ENCODE data around the gene PLCH2. TPM values are rescaled to one million over a fixed set of nuclear protein-coding genes. Genes with fewer than 3 reads are reported as not detected.

PLCH2 gene
- total and polyA plus RNA-seq, 10 of the 15 experiments (the other 5 are each of a cell fraction or from before 2014, with no cell fraction given), result 0.03 to 0.73 (median 0.24) TPM; not detected in 3

- DNase-seq (ENCODE audit: low read depth, low spot score) (no peak), FAIRE-seq (no peak), ATAC-seq (no peak)
- no peak overlapping the region for H2AFZ ChIP-seq (ENCODE audit: control insufficient read depth, low read depth, low read length)
- H3K9me3 ChIP-seq (replicated peaks; ENCODE audit: control insufficient read depth, insufficient read depth, low read length), result no peaks in the 10 kb centered on the region
- POLR2A ChIA-PET, result interaction anchor here (0.6 kb wide), 1 partner anchor 110 kb away, joined by 4 read pairs; no protein-coding TSS in a partner anchor
- RAD21 ChIA-PET (ENCODE audit: unreplicated experiment), result no interaction called here
- no peaks in the 10 kb centered on the region for H3K79me2 ChIP-seq (ENCODE audit: control insufficient read depth, insufficient read depth, low read length)
- H4K20me1 ChIP-seq (ENCODE audit: control insufficient read depth, insufficient read depth), result no peaks in the 10 kb centered on the region
- TF ChIP-seq CBX5 (IDR thresholded peaks at IDR 0.05; ENCODE audit: low read depth) (no peak), CHD4 (IDR thresholded peaks at IDR 0.05) (no peak), EP300 (IDR thresholded peaks at IDR 0.05; ENCODE audit: borderline replicate concordance in 1 of 2, control insufficient read depth in 1 of 2, low read depth in 2 of 2, low read length in 2 of 2) (no peak), EED (IDR thresholded peaks at IDR 0.05; ENCODE audit: low read depth) (no peak), TCF7 (IDR thresholded peaks at IDR 0.05; ENCODE audit: borderline replicate concordance) (no peak), SIN3A (IDR thresholded peaks at IDR 0.05; ENCODE audit: low read depth, low read length) (no peak), IRF3 (IDR thresholded peaks at IDR 0.05) (no peak), CREB1 (IDR thresholded peaks at IDR 0.05; ENCODE audit: low read depth) (no peak), REST (IDR thresholded peaks at IDR 0.05; ENCODE audit: low read depth, low read length) (no peak)
- no peak overlapping the region for H3K4me2 ChIP-seq (ENCODE audit: control insufficient read depth, insufficient read depth)
- no TSS peak for BruUV-seq (replicated peaks)
- H3K36me3 ChIP-seq (ENCODE audit: control insufficient read depth in 2 of 2, insufficient read depth in 2 of 2, low read length in 1 of 2), result no peaks in the 10 kb centered on the region
- WGBS (ENCODE audit: insufficient coverage, insufficient replicate concordance, low lambda C conversion rate, missing lambda C conversion rate), result 77% methylated on average over 17 of the region's 19 CpGs
- H3K27me3 ChIP-seq (replicated peaks in 1 of 2; ENCODE audit: control insufficient read depth in 2 of 2, insufficient read depth in 2 of 2, low read length in 1 of 2), result no peaks in the 10 kb centered on the region
- peaks cover 10% of the 10 kb centered on the region for H3K4me1 ChIP-seq (ENCODE audit: control insufficient read depth, insufficient read depth, low read length)
- no peak overlapping the region for H3K27ac ChIP-seq (ENCODE audit: control insufficient read depth, insufficient read depth)
- no peak overlapping the region for H3K9ac ChIP-seq (ENCODE audit: control insufficient read depth, insufficient read depth, low read length)
- CTCF ChIA-PET, result no interaction called here
- intact Hi-C loops (cut with micrococcal nuclease; ENCODE audit: unreplicated experiment), result no loop called here
- no peak overlapping the region for H3K4me3 ChIP-seq
- SMC1A ChIA-PET (ENCODE audit: uncharacterized antibody, unreplicated experiment), result no interaction called here
- in situ Hi-C loops (cut with MboI), result no loop called here
These were observed 22.6 kb downstream of the PLCH2 start for GRCh38 chr1:2498648-2499047.

Data from GM12878 (cell line).